Bone marrow (tissue), 2 donors: ENCODE results near the gene GEMIN7.
A peak's percentile ranks its signal among the peaks of the same experiment; 100 is the strongest.

Experiments
- DNase-seq, 2 donors: peaks; one replicate each; lab custom pipeline; 2025; lab: John Stamatoyannopoulos, UW

GEMIN7 gene

DNA sequence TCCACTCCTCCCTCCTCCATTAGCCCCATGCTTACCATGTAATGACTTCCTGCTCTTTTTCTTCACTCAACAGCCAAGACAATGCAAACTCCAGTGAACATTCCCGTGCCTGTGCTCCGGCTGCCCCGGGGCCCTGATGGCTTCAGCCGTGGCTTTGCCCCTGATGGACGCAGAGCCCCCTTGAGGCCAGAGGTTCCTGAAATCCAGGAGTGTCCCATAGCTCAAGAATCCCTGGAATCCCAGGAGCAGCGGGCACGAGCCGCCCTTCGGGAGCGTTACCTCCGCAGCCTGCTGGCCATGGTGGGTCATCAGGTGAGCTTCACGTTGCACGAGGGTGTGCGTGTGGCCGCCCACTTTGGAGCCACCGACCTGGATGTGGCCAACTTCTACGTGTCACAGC lies 11.0 kb downstream of the GEMIN7 start:
- no peak for DNase-seq

DNA sequence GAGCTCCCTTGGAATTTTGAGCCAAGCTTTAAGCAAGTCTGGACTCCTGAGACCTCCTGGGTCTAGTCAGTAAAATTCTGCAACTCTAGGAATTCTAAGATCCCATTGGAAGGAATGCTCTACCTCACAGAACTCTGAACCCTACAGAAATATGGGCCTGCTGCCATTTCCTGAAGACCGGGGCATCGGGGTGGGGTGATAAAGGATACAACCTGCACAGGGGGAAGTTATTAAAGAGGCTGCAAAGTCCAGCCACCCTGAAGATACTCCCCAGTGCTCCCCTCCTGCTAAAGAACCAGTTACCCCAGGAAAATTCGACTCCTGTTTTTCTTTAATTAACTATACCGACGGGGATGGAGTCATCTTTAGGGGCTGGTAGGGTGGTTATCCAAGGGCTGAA lies 11.5 kb downstream of the GEMIN7 start:
- no peak for DNase-seq

DNA sequence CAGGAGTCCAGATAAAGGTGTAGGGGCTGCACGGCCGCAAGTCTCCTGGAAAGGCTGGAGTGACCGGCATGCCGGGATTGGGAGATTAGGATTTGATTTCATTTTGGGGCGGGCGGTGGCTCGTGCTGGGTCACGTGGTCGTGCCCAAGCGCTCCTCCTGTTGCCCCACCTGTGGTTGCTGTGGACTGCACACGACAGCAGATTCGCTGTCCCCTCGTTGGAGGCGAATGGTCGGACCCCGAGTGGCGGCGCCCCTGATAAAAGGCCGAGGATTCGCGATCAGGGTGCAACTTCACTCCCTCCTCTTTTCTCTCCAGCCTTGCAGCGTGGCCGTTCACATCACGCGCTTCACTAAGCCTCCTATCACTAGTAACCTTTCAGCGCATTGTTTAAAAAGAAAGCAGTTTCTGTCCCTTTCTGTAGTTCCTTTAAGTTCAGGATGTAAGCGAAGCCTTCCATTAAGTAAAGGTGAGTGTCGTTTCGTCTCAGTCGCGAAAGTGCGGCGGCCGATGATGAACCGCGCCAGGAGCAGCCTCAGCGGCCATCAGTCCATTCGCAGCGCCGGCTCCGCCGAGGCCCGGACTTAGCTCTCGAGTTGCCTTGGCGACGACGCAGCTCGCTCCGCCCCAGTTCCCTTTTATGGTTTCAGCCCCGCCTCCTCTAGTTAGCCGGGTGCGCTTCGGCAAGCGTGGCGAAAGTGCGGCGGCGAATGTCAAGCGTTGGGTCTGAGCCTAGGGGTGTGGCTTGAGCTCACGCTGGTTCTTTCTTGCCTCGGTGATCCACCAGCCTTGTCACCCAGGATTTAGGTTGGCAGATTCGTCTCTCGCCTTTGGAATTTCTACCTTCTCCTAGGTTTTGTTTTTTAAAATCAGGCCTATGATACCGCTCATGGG lies 12.2 kb downstream of the GEMIN7 start:
- DNase-seq: peak; percentile 29 to 92

DNA sequence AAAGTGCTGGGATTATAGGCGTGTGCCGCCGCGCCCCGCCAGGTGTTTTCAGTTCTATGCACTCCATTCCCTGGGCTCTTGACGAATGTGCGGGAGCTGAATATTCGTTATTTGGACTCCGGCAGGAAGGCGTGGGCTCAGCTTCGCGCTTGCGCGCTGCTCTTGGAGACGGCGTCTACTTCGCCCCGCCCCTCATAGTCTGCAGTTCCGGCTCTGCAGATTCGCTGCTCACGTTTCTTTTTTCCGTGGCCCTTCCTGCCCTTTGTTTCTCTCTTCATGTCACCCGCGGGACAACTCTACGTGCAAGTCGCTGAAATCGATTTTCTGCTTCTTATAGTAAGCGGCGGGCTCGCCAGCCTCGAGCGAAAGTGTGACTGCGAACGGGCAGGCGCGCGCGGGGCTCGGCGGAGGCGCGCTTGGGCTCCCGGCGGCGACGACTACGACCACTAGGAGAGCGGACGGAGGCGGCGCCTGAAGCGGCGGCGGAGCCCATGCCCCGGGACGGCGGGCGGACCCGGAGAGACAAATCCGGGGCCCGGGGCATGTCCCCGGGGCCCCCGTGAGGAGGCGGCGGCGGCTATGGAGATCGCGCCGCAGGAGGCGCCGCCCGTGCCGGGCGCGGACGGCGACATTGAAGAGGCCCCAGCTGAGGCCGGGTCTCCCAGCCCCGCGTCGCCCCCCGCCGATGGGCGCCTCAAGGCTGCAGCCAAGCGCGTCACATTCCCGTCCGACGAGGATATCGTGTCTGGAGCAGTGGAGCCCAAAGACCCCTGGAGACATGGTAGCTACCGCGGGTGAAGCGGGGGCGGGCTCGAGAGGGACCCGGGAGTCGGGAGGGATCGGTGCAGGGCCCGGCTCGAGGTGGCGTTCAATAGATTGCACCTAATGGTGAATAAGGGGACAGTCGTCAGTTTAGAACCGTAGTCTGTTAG lies 14.0 kb downstream of the GEMIN7 start, which contains the start of gene PPP1R37:
TSS of gene PPP1R37 (plus strand) at position 433 of the 932 bp plus-strand sequence. CDS start at position 580, 147 bp downstream.
- DNase-seq: peak; percentile 83

DNA sequence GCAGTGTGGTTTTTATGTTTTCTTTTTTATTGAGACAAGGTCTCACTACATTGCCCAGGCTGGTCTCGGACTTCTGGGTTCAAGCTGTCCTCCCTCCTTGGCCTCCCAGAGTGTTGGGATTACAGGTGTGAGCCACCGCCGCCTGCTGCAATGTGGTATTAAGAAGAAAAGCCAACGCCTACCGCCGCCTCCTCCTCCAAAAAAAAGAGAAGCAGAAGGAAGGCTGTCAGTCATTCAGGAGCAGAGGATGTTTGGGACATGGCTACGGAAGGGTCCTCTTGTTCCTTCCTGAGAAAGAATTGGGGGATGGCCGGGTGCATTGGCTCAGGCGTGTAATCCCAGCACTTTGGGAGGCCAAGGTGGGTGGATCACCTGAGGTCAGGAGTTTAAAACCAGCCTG lies 15.1 kb downstream of the GEMIN7 start:
- DNase-seq: no peak

DNA sequence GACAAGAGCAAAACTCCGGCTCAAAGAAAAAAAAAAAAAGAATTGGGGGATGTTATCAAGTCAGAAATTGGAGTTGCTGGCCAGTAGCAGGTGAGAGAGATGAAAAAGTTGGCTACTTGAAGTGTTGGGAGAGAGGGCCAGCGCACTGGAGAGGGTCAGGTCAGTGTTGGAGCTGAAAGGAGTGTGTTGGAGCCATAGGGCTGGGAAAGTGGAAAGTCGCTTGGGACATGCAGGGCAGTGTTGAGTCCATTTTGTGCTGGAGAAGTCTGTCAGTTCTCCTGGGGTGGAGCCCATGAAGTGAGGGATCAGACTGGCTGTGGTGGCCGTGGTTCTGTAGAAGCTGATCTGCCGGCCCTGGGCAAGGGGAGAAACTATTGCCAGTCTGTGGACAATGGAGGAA lies 15.6 kb downstream of the GEMIN7 start:
- DNase-seq: no peak

DNA sequence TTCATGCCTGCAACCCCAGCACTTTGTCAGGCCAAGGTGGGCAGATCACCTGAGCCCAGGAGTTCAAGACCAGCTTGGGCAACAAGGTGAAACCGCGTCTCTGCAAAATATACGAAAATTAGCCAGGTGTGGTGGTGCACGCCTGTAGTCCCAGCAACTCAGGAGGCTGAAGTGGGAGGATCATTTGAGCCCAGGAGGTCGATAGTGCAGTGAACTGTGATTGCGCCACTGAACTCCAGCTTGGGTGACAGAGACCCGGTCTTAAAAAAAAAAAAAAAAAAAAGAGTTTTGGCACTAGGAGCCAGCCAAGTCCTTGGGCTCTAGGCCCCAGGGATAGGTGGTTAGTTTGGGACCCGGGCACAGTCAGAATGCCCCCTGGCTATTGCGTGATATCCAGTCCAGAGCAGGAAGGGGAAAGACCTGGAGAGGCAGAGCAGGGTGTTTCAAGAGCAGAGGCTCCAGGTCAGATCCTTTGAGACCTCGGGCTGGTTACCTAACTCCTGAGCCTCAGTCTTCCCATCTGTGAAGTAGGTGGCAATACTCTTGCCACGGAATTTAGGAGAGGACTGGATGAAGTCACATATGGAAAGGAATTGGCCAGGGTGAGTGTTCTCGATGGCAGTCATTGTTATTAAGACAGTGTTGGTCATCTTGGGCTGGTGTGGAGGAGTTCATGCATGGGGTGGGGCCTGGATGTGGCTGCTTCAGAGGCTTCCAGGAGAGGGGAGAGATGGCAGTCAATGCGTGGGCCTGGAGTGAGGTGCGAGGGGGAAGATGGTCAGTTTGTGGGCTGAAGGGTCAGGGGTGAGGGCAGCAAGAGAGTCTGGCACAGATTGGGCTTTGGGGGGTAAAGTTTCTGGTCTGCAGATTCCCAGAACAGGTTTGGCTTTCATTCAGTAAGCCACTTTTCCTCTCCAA lies 16.7 kb downstream of the GEMIN7 start:
- DNase-seq: no peak

DNA sequence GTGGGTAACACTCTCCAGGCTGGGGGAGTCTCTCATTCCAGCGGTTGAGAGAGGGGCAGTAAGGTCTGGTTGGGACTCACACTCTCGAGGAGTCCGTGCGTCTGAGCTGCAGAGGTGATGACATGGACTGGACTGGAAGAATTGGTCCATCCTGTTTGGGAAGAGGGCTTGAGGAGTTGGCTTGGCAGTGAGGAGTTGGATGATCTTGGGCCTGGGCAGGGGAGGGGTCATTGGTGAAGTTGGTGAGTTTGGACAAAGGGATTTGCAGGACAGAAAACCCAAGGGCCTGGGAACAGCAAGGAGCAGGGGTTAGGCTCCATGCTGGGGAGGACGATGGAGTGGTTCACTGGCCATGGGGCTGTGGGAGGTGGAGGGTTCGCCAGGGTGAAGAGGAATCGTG lies 17.6 kb downstream of the GEMIN7 start:
- no peak for DNase-seq

DNA sequence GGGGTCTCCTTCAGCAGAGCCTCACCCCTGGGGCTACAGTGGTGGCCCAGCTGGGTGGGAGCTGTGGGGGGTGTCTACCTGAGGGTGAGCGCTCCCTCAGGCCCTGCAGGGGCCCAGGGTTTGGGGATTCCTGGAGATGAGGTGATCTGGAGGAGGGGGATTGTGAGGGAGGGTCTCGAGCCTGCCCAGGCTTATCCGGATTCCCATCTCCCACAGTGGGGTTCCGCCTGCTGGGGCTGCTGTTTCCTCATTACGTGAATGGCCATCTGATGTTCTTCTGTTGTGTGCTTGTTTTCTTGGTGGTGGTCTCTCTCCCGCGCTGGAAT lies 18.4 kb downstream of the GEMIN7 start:
- no peak for DNase-seq

DNA sequence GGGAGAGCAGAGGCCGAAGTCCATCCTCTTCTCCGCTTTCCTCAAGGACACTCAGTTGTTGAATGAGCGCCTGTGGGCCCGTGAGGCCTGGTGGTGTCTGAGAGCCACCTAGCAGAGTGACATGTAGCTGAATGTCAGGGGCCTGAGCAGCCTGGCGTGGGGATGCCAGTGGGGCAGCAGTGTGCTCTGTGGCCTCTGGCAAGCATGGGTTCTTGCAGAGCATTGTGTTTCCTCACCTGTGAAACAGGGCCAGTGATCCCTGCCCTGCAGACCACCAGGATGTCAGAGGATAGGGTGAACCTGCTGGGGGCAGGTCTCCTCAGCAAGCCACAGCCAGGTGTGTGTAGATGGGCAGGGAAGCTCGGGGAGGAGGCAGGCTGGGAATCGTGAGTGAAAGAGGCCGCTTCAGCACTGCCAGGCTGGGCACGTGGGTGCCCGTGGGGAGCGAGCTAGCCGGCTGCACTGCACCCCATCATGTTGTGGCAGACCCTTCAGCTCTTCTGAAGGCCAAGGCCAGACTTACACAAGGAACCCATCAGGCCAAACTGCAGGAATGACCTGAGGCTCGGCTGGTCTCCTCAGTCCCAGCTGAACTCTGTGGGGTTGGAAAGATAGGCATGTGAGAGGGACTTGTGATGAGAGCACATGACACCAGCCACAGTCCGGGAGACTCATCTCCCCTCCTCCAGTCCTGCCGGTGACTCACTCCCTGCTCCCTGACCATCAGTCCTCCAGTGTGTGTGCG lies 18.9 kb downstream of the GEMIN7 start:
- DNase-seq: no peak

DNA sequence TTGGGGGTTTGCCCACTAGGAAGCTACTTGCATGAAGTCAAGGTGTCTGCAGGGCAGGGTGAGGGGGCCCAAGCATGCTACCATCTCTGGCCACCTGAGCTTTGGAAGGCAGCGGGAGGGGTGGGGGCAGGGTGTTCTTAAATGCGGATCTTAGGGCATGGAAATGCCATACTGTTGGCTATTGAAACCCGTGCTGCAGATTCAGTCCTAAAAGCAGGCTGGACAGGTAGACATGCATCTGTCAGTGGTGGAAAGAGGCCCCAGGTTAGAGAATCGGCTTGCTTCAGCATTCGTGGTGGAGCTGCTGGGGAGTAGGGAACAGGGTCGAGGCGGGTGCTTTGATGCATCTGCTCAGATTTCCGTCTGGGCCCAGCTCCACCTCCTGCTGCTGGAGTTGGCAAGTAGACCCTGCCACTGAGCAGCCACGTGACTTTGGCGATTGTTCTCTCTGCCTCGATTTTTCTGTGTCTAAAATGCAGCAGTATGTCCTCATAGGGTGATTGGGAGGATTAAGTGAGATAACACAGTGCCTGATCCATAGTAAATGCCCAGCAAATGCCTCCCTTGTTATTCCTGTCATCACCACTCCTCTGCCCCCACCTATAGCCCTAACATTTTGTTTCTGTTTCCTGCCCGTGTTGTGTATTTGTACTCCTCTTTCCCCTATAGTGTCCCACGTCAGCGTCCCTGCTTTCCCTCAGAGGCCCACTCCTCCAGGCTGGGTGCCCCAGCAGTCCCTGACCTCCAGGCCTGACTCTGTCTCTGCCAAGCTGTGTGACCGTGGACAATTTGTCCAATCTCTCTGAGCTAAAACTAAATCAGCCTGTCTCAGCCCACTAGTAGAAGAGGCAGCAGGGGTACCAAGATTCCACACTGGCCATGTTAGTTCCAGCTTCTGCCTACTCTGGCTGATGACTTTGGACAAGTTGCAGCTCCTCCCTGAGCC lies 19.7 kb downstream of the GEMIN7 start:
- no peak for DNase-seq

DNA sequence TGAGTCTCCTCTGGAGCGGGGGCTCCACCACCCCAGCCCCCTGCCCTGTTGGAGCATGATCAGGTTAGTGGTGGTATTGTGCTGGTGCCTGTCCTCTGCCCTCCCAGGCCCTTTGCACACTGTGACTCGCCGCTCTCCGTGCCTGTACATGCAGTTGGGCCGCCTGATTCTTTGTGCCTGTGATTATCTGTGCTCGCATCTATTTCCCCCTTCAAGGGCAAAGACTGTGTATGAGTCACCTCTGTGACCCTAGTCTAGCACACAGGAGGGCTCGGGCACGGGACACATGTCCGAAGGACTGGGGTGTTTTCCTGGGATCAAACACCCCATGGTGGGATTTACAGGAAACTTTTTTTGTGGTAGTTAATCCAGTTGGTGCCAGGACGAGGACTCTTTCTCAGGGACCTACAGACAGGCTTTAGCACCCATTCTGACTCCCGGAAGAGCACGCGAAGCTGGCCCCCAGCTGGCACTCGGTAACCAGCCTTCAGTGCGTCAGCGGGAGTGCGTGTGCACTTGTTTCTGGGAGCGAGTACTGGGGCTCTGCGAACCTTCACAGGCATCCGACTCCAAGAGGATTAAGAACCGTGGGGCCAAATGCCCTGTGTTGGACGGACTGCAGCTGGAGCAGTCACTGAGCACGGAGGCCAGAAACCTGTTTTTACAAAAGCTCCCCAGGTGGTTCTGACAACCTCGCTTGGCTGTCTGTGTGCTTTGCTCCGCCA lies 20.6 kb downstream of the GEMIN7 start:
- no peak for DNase-seq

DNA sequence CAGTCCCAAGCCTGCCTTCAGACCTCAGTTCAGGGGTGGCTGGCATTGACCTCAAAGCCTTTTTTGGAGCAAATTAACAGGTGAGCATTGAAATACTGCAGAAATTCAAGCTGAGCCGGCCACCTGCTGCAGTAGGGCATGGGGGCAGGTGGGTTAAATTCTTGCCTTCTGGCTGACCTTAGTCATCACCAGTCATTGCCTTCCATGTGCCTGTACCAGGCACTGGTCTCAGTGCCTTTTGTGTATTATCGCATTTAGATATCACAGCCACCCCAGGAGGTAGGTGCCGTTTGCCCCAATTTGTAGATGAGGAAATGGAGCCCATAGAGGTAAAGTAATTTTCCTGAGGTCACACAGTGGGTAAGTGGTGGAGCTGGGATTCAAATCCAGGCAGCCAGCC lies 21.1 kb downstream of the GEMIN7 start:
- no peak for DNase-seq

DNA sequence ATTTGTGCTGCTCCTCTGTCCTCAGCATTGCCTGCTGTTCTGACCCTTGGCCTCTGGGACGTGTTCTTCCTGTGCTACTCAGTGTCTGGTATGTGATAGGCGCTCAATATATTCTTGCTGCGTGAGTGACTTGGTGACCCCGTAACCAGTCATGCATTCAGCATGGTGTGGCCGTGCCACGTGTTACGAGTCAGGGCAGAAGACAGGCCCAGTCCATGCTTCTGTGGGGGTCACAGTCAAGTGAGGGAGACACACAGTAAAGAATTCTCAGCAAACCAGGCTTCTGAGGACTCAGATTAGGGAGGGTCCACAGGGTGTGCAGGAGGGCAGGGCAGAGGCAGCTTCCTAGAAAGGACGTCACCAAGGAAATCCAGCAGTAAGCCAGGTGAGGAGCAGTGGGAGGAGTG lies 21.8 kb downstream of the GEMIN7 start:
- no peak for DNase-seq

DNA sequence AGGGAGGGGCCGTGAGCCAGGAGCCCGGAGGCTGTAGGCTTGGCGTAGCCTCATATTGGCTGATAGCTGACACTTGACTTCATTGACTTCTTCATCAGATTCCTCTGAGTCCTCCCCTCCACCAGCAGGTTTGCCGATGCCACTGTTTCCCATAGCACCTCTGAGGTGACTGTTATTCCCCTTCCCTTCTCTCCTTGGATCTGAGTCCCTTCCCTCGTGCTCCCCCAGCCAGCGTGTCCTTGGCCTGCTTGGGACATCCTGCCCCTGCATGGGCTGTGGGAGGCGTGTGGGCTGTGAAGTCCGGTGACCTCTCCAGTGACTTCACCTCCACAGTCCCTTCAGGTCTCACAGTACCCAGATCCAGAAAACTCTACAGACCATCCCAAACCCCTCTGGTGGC lies 22.7 kb downstream of the GEMIN7 start:
- no peak for DNase-seq

DNA sequence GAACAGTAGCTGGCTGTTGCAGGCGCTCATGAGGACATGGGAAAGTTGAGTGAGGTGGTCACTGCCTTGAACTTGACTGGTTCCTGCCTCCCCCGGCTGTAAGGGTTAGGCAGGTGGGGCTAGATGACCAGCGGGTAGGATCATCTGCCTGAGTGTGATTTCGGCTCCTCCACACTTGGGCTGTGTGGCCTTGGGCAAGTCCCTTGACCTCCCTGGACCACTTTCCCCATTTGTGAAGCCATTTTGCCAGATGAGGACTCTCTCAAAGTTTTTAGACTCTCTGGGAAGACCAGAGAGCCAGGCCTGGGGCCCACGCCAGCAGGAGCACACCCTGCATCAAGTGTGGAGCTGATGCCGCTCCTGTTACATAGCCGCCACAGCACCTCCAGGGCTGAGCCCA lies 23.4 kb downstream of the GEMIN7 start:
- no peak for DNase-seq

DNA sequence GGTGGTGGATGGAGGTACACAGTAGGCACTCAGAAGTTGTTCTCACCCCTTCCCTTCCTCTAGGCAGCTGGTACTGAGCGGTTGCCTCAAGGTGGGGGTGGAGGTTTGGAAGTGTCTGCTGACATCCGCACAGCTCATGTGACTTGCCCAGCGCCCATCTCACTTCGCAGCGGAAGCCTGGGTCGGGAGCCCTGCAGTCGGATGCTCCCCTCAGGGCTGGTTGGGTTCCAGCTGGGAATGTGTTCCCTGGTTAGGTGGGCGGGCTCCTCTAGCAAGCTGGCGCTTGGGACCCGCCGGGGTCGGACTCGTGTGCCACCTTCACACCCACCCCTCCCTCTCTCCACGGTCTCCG lies 24.1 kb downstream of the GEMIN7 start:
- DNase-seq: no peak

DNA sequence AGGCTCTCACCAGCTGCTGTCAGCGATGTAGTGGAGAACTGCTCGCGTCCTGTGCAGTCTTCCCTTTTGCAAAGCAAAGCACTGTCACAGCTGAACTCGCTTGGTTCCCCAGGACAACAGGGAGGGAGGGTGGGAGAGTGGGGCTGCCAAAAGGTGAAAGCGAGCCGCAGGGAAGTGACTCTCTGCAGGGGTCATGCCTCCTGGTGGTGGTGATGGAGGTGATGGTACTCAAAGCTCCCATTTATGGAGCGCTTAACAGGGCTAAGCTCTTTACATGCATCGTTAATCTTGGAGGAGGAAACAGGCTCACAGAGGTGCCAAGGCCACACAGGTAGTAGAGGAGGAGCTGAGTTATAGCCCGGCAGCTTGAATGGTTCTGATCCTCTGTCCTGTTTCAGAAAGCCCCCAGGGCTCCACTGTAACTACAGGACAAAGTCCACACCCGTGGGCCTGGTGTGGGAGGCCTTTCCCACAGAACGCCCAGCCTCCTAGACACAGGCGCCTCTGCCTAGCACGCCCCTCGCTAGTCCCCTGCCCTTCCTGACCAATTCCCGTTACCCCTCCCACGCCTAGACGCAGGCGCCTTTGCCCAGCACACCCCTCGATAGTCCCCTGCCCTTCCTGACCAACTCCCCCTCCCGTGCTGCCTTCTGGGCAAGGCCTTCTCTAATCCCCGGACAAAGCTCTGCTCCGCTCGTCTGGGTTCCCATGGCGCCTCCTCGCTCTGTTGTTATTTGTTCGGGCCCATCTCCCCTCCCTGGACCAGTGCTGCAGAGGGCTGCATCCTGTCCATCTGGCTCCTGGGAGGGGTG lies 24.7 kb downstream of the GEMIN7 start:
- DNase-seq: no peak
